Heart left ventricle (tissue), 16 donors: ENCODE data around the gene SS18. TPM values are rescaled to one million over a fixed set of nuclear protein-coding genes. Genes with fewer than 3 reads are reported as not detected.

Experiments used
- ATAC-seq, 4 donors: fragments of 200-7000 bp; cut with Tn5 transposase; one replicate each; pipeline ENCODE4 v1.9.1; 2020 to 2022; ENCODE audit warnings: moderate library complexity in 4 of 4, mild to moderate bottlenecking in 3 of 4, moderate number of reproducible peaks in 1 of 4
- DNase-seq, 5 donors: peaks; one replicate each; pipeline ENCODE4 v3.0.0-alpha.2; 2020
- H3K27ac ChIP-seq, 12 donors: fragments of 200-600 bp; sonication (generic) in 4 of 12; one replicate each; pipeline versions ENCODE4 v1.5.0 to v1.8.0; 2016 to 2022; ENCODE audit warnings: mild to moderate bottlenecking in 2 of 12
- H3K27me3 ChIP-seq, 9 donors: fragments of 200-600 bp; sonication (generic) in 2 of 9; one replicate each; pipeline versions ENCODE4 v1.5.1 to v1.8.0; 2016 to 2022; ENCODE audit warnings: mild to moderate bottlenecking in 3 of 9
- H3K36me3 ChIP-seq, 9 donors: fragments of 200-600 bp; sonication (generic) in 2 of 9; one replicate each; pipeline versions ENCODE4 v1.5.0 to v1.8.0; 2018 to 2022; ENCODE audit warnings: mild to moderate bottlenecking in 2 of 9
- H3K4me1 ChIP-seq, 12 donors: fragments of 200-600 bp; sonication (generic) in 4 of 12; one replicate each; pipeline versions ENCODE4 v1.5.0 to v1.8.0; 2016 to 2022; ENCODE audit warnings: mild to moderate bottlenecking in 3 of 12
- H3K4me3 ChIP-seq, 12 donors: fragments of 200-600 bp; sonication (generic) in 4 of 12; one replicate each; pipeline versions ENCODE4 v1.5.0 to v1.8.0; 2017 to 2022; ENCODE audit warnings: mild to moderate bottlenecking in 9 of 12, moderate library complexity in 4 of 12
- H3K9me3 ChIP-seq, 12 donors: fragments of 200-600 bp; sonication (generic) in 4 of 12; one replicate each; pipeline versions ENCODE4 v1.5.0 to v1.8.0; 2016 to 2022; ENCODE audit warnings: mild to moderate bottlenecking in 1 of 12
- POLR2A ChIP-seq, 2 donors: fragments of 450-650 bp; IDR thresholded peaks; one replicate each; pipeline ENCODE4 v1.6.1; 2017; ENCODE audit warnings: antibody characterized with exemption in 2 of 2, mild to moderate bottlenecking in 2 of 2, moderate library complexity in 2 of 2
- WGBS, 4 donors: extraction: QIAGEN DNeasy Blood & Tissue Kit in 2 of 4; methylation state at CpG; one replicate each; pipeline versions ENCODE4 v1.1.5 to v1.1.7; 2013 to 2018; 5-methylcytosine and 5-hydroxymethylcytosine counted together
- intact Hi-C, 10 donors: fragments of 100-400 bp; cut with DNase I; formaldehyde crosslinking; loops; one replicate each; pipeline versions ENCODE4 v1.11.1 to v1.14.2; 2022
- polyA plus RNA-seq, 2 donors: library from polyadenylated mRNA; stranded (reverse); fragments of 200-250 nt; gene quantifications; one replicate each; pipeline ENCODE4 v1.2.3, GENCODE V29; 2013
- total RNA-seq, 9 donors: library from RNA; depleted of rRNA in 2 of 9; stranded (reverse); fragments of >200 nt in 2 of 9; fragmentation: NEBNext Ultra II Directional in 3 of 9; extraction: Animal tissue kit (Norgen Biotek cat#: 25700) in 3 of 9; gene quantifications; one replicate each; pipeline versions ENCODE4 v1.1.0 to v1.2.4, GENCODE V29; 2016 to 2023
- TF ChIP-seq, protein P1 (sequence below), 12 donors: fragments of 200-600 bp; sonication (generic) in 4 of 12; IDR thresholded peaks; one replicate each; pipeline versions ENCODE4 v1.5.0 to v1.8.0; 2018 to 2022; ENCODE audit warnings: antibody characterized with exemption in 12 of 12, mild to moderate bottlenecking in 5 of 12
- donor health status: ischemic (EF 13 %, LVEDD 7.1; RV severe dilation, severe dysfunction).
- donor health status: healthy with polysubstance abuse.
- donor health status: DM: no; HTN: yes; CAD: no.
- donor health status: DM: no; HTN: no; CAD: no.
- donor health status: ischemic (EF 25% LVEDD 6.9; RV normal size, moderate dysfunction).
- donor health status: ischemic (EF 25% LVEDD 5.7; RV mildly dilated, moderate dysfunction).
- donor health status: healthy.
- donor health status: DM: yes; HTN: yes; CAD: no.
- donor health status: ischemic (EF 35%, LVEDD 5.7; RV mildly dilated, moderate dysfunction).
- donor health status: nonischemic (EF 11% LVEDD 7.7; RV severe dilation, severe dysfunction).
- donor health status: DM: yes; HTN: yes; CAD: no.
- donor health status: PGD.
- donor health status: ischemic (EF 29% LVEDD 5.4; RV normal size, mild dysfunction).
- donor health status: nonischemic (EF 23%, LVEDD 6.1; RV moderate dilation, normal function).

The SS18 gene
- total and polyA plus RNA-seq, 11 donors, result 14.4 to 60.5 (median 38.3) TPM

DNA sequence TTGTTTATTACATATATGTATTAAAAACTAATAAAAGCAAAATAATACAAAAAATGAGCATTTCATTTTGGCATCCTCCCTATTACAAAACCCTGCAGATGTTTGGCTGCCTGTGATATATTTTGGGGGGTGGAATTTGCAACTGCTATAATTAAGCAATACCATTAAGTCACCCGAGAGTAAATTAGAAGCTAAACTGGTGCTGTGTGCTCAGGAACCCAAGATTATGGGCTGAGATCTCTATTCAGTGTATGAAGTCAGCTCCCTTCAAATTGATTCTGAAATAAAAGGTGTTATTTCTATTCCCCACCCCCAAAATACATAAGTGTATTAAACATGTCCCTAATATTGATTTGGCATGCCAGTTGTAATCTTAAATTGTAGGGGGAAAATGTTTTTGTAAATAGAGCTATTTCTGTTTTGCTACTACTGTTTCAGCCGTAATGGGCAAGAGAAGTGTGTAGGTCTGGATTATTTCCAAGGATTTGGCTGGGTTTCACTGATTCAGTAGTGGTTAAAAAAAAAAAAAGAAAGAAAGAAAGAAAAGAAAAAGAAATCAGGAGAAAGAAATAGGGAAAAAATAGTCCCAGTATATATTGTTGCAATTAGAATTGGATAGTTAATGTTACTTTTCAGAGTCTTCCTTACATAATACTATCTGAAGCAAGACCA, 110.9 kb downstream of the SS18 start:
- no peaks in the 10 kb centered on the region for H3K9me3 ChIP-seq
- no peak for ATAC-seq
- no peak overlapping the region for H3K4me3 ChIP-seq
- intact Hi-C loops, result no loop called here
- H3K27me3 ChIP-seq, result no peaks in the 10 kb centered on the region
- peaks cover 0 to 7% (median 0%) of the 10 kb centered on the region in 12 donors for H3K4me1 ChIP-seq
- TF ChIP-seq POLR2A (IDR thresholded peaks at IDR 0.05), result no peak
- TF ChIP-seq, protein P1, sequence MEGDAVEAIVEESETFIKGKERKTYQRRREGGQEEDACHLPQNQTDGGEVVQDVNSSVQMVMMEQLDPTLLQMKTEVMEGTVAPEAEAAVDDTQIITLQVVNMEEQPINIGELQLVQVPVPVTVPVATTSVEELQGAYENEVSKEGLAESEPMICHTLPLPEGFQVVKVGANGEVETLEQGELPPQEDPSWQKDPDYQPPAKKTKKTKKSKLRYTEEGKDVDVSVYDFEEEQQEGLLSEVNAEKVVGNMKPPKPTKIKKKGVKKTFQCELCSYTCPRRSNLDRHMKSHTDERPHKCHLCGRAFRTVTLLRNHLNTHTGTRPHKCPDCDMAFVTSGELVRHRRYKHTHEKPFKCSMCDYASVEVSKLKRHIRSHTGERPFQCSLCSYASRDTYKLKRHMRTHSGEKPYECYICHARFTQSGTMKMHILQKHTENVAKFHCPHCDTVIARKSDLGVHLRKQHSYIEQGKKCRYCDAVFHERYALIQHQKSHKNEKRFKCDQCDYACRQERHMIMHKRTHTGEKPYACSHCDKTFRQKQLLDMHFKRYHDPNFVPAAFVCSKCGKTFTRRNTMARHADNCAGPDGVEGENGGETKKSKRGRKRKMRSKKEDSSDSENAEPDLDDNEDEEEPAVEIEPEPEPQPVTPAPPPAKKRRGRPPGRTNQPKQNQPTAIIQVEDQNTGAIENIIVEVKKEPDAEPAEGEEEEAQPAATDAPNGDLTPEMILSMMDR (IDR thresholded peaks at IDR 0.05), result no peak
- 43 to 60% (median 55%) methylated on average over 2 of the region's 2 CpGs for WGBS, 4 donors
- no peaks in the 10 kb centered on the region for H3K36me3 ChIP-seq
- no peak for DNase-seq
- H3K27ac ChIP-seq, result no peak overlapping the region

DNA sequence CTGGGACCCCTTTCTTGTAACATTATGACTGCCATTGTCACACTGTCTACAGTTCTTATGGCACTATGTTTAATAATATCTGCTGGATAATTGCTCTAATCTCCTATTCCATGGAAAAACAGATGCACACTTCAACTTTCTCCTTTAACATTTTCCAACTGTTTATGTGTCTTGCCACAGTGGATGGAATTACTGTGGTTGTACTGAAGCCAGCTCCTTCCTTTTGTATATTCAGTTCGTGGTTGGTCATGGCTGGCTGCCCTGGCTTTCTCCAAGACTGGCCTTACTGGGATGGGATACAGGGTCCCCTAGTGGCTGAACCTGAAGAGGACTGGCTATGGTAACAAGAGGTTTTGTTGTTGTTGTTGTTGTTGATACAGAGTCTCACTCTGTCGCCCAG, 113.9 kb downstream of the SS18 start:
- no peaks in the 10 kb centered on the region for H3K36me3 ChIP-seq
- no peak for ATAC-seq
- peaks cover 0 to 3% (median 0%) of the 10 kb centered on the region in 12 donors for H3K9me3 ChIP-seq
- TF ChIP-seq, protein P1 (IDR thresholded peaks at IDR 0.05), result no peak
- TF ChIP-seq POLR2A (IDR thresholded peaks at IDR 0.05), result no peak
- no peaks in the 10 kb centered on the region for H3K27me3 ChIP-seq
- H3K4me1 ChIP-seq, result peaks cover 0 to 7% (median 0%) of the 10 kb centered on the region in 12 donors
- DNase-seq, result no peak
- intact Hi-C loops, result no loop called here
- 65 to 83% (median 72%) methylated on average over 2 of the region's 2 CpGs for WGBS, 4 donors
- no peak overlapping the region for H3K4me3 ChIP-seq
- no peak overlapping the region for H3K27ac ChIP-seq

DNA sequence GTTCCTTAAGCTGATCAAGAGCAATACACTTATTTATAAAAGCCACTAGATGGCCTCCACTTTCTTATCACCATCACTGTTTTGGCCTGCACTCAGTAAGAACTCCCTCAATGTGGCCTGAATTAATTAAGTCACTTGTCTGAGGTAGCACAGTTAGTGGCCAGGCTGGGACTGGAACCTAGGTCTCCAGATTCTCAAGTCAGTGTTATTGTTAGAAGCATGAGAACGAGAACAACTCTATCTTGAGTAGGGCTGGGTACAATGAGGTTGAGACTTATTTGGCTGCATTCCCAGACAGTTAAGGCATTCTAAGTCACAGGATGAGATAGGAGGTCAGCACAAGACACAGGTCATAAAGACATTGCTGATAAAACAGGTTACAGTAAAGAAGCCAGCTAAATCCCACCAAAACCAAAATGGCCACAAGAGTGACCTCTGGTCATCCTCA, 115.8 kb downstream of the SS18 start:
- H3K27ac ChIP-seq, result no peak overlapping the region
- DNase-seq (no peak), ATAC-seq (no peak)
- WGBS, 4 donors, result 20 to 38% (median 27%) methylated on average over 1 of the region's 1 CpG
- H3K4me3 ChIP-seq, result no peak overlapping the region
- no peaks in the 10 kb centered on the region for H3K27me3 ChIP-seq
- intact Hi-C loops, result no loop called here
- TF ChIP-seq, protein P1 (IDR thresholded peaks at IDR 0.05), result no peak
- no peak for TF ChIP-seq POLR2A (IDR thresholded peaks at IDR 0.05)
- H3K4me1 ChIP-seq, result peaks cover 0 to 7% (median 0%) of the 10 kb centered on the region in 12 donors
- peaks cover 0 to 6% (median 0%) of the 10 kb centered on the region in 12 donors for H3K9me3 ChIP-seq
- H3K36me3 ChIP-seq, result no peaks in the 10 kb centered on the region

Other genes with a start within 250 kb of the SS18 start
- gene PSMA8, start 43.3 kb upstream of the SS18 start, total RNA-seq, result under 1 TPM in 1 of 9 donors, not detected in 8; 0.16 TPM
- not detected for gene PSMA8, start 43.3 kb upstream of the SS18 start, polyA plus RNA-seq
- gene TAF4B, start 135.8 kb upstream of the SS18 start, total RNA-seq, result 1 to 10 TPM in 8 of 9 donors, under 1 TPM in 1; 0.76 to 3.6 (median 1.7) TPM
- 1 to 10 TPM in 1 of 2 donors, under 1 TPM in 1; 0.38 to 1.3 TPM for gene TAF4B, start 135.8 kb upstream of the SS18 start, polyA plus RNA-seq